Stimulated activated CD8-positive, alpha-beta memory T cell treated with anti-CD3 and anti-CD28 coated beads, Interleukin-2, amount 100 ng/mL, for 1 hour (primary cell): Measurements from ENCODE around the gene CD200.

Source experiments
- DNase-seq, 2 donors: peaks; one replicate each; pipeline ENCODE4 v3.0.0-alpha.2; 2020; ENCODE audit warnings: low read depth in 2 of 2

The CD200 gene

GRCh38 chr3:112409041-112409440, 76.1 kb downstream of the CD200 start:
- DNase-seq = no peak

- DNase-seq = no peak
Measured at GRCh38 chr3:112411425-112411824, 78.5 kb downstream of the CD200 start.
